ENCODE results near the gene FBXW7.

Gene FBXW7

GRCh38 chr4:152421576-152421975 lies 114.3 kb downstream of the FBXW7 start:
- DNase-seq: no peak

- no peak for DNase-seq
Measured at GRCh38 chr4:152419809-152420208, 116.1 kb downstream of the FBXW7 start.

- DNase-seq: no peak
Measured at GRCh38 chr4:152417673-152418072, 118.2 kb downstream of the FBXW7 start.

- DNase-seq: no peak
Measured at GRCh38 chr4:152415980-152416379, 119.9 kb downstream of the FBXW7 start.

GRCh38 chr4:152408514-152409327 lies 127.2 kb downstream of the FBXW7 start:
- no peak for DNase-seq

- DNase-seq: no peak
Measured at GRCh38 chr4:152401424-152401823, 134.5 kb downstream of the FBXW7 start.

GRCh38 chr4:152399246-152399645 lies 136.6 kb downstream of the FBXW7 start:
- DNase-seq: no peak

GRCh38 chr4:152398060-152398459 lies 137.8 kb downstream of the FBXW7 start:
- DNase-seq: no peak

- DNase-seq: no peak
Measured at GRCh38 chr4:152394791-152395190, 141.1 kb downstream of the FBXW7 start.

- no peak for DNase-seq
Measured at GRCh38 chr4:152392079-152392478, 143.8 kb downstream of the FBXW7 start.

GRCh38 chr4:152390216-152390615 lies 145.7 kb downstream of the FBXW7 start:
- DNase-seq: no peak

GRCh38 chr4:152389359-152389758 lies 146.5 kb downstream of the FBXW7 start:
- DNase-seq: no peak

- DNase-seq: no peak
Measured at GRCh38 chr4:152385551-152385950, 150.3 kb downstream of the FBXW7 start.

GRCh38 chr4:152382057-152382785 lies 153.7 kb downstream of the FBXW7 start:
- no peak for DNase-seq

- DNase-seq: no peak
Measured at GRCh38 chr4:152380919-152381318, 155.0 kb downstream of the FBXW7 start.

- DNase-seq: no peak
Measured at GRCh38 chr4:152380185-152380584, 155.7 kb downstream of the FBXW7 start.

GRCh38 chr4:152374606-152375285 lies 161.1 kb downstream of the FBXW7 start:
- DNase-seq: no peak

- DNase-seq: no peak
Measured at GRCh38 chr4:152374153-152374552, 161.7 kb downstream of the FBXW7 start.

GRCh38 chr4:152372444-152372843 lies 163.4 kb downstream of the FBXW7 start:
- DNase-seq: no peak

- DNase-seq: no peak
Measured at GRCh38 chr4:152369902-152370295, 166.0 kb downstream of the FBXW7 start.

GRCh38 chr4:152369203-152369901 lies 166.5 kb downstream of the FBXW7 start:
- no peak for DNase-seq

- no peak for DNase-seq
Measured at GRCh38 chr4:152368001-152368400, 167.9 kb downstream of the FBXW7 start.

GRCh38 chr4:152364883-152365282 lies 171.0 kb downstream of the FBXW7 start:
- no peak for DNase-seq
